Keratinocyte (primary cell): Measurements from ENCODE around the gene NRG3. TPM values are rescaled to one million over a fixed set of nuclear protein-coding genes. Genes with fewer than 3 reads are reported as not detected.

Experiments used
- DNase-seq: peaks from one replicate; pipeline ENCODE4 v3.0.0-alpha.2; 2011; ENCODE audit warnings: low read depth, missing footprints, low spot score
- FAIRE-seq: peaks from 2 replicates; lab custom pipeline; 2011; peaks lifted over from hg19 to GRCh38; lab: Jason Lieb, UNC
- H2AFZ ChIP-seq: 2 replicates; pipeline ENCODE4 v1.6.0; 2012; ENCODE audit warnings: low read length, control low read depth, inconsistent platforms; ENCODE audit not compliant: control insufficient read depth
- H3K27ac ChIP-seq: 2 replicates; pipeline ENCODE4 v1.5.1; 2011; ENCODE audit warnings: low read length; ENCODE audit not compliant: control insufficient read depth, insufficient read depth
- H3K27me3 ChIP-seq: 3 replicates; pipeline ENCODE4 v1.6.0; 2011; ENCODE audit warnings: low read length; ENCODE audit not compliant: control insufficient read depth, insufficient read depth; ENCODE audit errors: extremely low read depth
- H3K36me3 ChIP-seq, 2 experiments: 2 replicates in 1 of 2; 3 replicates in 1 of 2; pipeline ENCODE4 v1.5.1; 2011; ENCODE audit warnings: low read length in 2 of 2, mild to moderate bottlenecking in 1 of 2; ENCODE audit not compliant: control insufficient read depth in 2 of 2, insufficient read depth in 2 of 2; ENCODE audit errors: extremely low read depth in 1 of 2
- H3K4me1 ChIP-seq: 3 replicates; pipeline ENCODE4 v1.5.1; 2011; ENCODE audit warnings: low read length; ENCODE audit not compliant: control insufficient read depth, insufficient read depth; ENCODE audit errors: extremely low read depth
- H3K4me2 ChIP-seq: 3 replicates; pipeline ENCODE4 v1.6.0; 2011; ENCODE audit warnings: low read depth, low read length; ENCODE audit not compliant: control insufficient read depth, insufficient read depth; ENCODE audit errors: extremely low read depth
- H3K4me3 ChIP-seq, 3 experiments: fragments of 200-600 bp in 1 of 3; sonication (generic) in 1 of 3; 2 replicates in 2 of 3; 3 replicates in 1 of 3; pipeline ENCODE4 v1.5.1; 2011 to 2016; ENCODE audit warnings: low read length in 3 of 3, mild to moderate bottlenecking in 3 of 3, control low read depth in 2 of 3, inconsistent platforms in 1 of 3, low read depth in 1 of 3, mixed read lengths in 1 of 3, mixed run types in 1 of 3, moderate library complexity in 1 of 3; ENCODE audit not compliant: control insufficient read depth in 2 of 3, insufficient read depth in 2 of 3; ENCODE audit errors: extremely low read depth in 1 of 3
- H3K79me2 ChIP-seq: 2 replicates; pipeline ENCODE4 v1.6.0; 2012; ENCODE audit warnings: low read length; ENCODE audit not compliant: control insufficient read depth, insufficient read depth
- H3K9ac ChIP-seq: 3 replicates; pipeline ENCODE4 v1.6.0; 2011; ENCODE audit warnings: low read length; ENCODE audit not compliant: control insufficient read depth, insufficient read depth; ENCODE audit errors: extremely low read depth
- H3K9me1 ChIP-seq: 3 replicates; pipeline ENCODE4 v1.6.0; 2011; ENCODE audit warnings: low read length; ENCODE audit not compliant: control insufficient read depth, insufficient read depth; ENCODE audit errors: extremely low read depth
- H3K9me3 ChIP-seq: 2 replicates; pipeline ENCODE4 v1.5.1; 2012; ENCODE audit warnings: low read depth, low read length; ENCODE audit not compliant: control insufficient read depth
- H4K20me1 ChIP-seq: 3 replicates; pipeline ENCODE4 v1.6.0; 2011; ENCODE audit warnings: low read length; ENCODE audit not compliant: control insufficient read depth, insufficient read depth; ENCODE audit errors: extremely low read depth
- EZH2 ChIP-seq: IDR thresholded peaks from one replicate; pipeline ENCODE4 v1.6.1; 2012; ENCODE audit warnings: inconsistent platforms, mild to moderate bottlenecking, low read length, moderate library complexity
- dilution Hi-C: fragments of 300-500 bp; cut with MboI; formaldehyde crosslinking; loops from one replicate; pipeline ENCODE4 v1.7.0; 2020; ENCODE audit warnings: low sequenced_read_pairs; ENCODE audit not compliant: extremely low pct_ligation_motif_present
- polyA plus RNA-seq, 5 experiments: library from polyadenylated mRNA; depleted of rRNA in 3 of 5; stranded (reverse) in 3 of 5; stranded (forward) in 1 of 5; unstranded in 1 of 5; fragments of >200 nt; gene quantifications; 1 replicate in 1 of 5; 2 replicates in 3 of 5; 3 replicates in 1 of 5; pipeline versions ENCODE4 v1.2.1 to v1.2.3, GENCODE V29; 2011 to 2012; ENCODE audit warnings: missing spikeins in 2 of 5, low read depth in 1 of 5, low replicate concordance in 1 of 5
- TF ChIP-seq, protein P1 (sequence below), 3 experiments: IDR thresholded peaks in 1 of 3; conservative IDR thresholded peaks in 1 of 3; optimal IDR thresholded peaks in 1 of 3; 2 replicates in 2 of 3; 3 replicates in 1 of 3; pipeline versions ENCODE3 to v1.5.1; 2011; ENCODE audit warnings: low read length in 3 of 3, mild to moderate bottlenecking in 3 of 3, moderate library complexity in 2 of 3, control low read depth in 1 of 3, inconsistent platforms in 1 of 3; ENCODE audit not compliant: insufficient read depth in 2 of 3; ENCODE audit errors: extremely low read depth in 1 of 3

The NRG3 gene
- polyA plus RNA-seq, 1 donor (not counting 4 experiments of a cell fraction or from before 2014, with no cell fraction given): not detected

DNA sequence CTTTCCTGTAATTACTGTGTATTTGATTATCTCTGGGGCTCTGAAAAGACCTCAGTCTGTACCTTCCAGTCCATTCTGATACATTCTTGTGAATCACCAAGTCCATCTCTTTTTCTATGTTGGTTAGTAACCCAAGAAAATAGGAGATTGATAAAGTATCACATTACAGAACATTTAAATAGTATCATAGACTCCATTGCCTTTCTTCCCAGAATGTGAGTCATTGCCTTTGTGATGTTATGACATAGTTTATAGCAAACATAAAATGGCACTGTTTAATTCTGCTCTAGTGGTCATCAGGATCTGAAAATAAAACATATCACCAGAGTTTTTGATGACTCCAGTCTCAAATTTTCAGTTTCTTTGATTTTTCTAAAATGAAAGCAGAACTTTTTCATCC lies 78.4 kb downstream of the NRG3 start:
- H3K9me3 ChIP-seq: no peaks in the 10 kb centered on the region
- no peaks in the 10 kb centered on the region for H3K27me3 ChIP-seq
- no peak overlapping the region for H3K4me2 ChIP-seq
- H3K9ac ChIP-seq: no peak overlapping the region
- FAIRE-seq (no peak), DNase-seq (no peak)
- no peak overlapping the region for H3K4me3 ChIP-seq
- no peaks in the 10 kb centered on the region for H3K79me2 ChIP-seq
- H3K9me1 ChIP-seq: no peaks in the 10 kb centered on the region
- no peaks in the 10 kb centered on the region for H3K4me1 ChIP-seq
- no peaks in the 10 kb centered on the region for H4K20me1 ChIP-seq
- no peak for TF ChIP-seq EZH2
- TF ChIP-seq, protein P1, sequence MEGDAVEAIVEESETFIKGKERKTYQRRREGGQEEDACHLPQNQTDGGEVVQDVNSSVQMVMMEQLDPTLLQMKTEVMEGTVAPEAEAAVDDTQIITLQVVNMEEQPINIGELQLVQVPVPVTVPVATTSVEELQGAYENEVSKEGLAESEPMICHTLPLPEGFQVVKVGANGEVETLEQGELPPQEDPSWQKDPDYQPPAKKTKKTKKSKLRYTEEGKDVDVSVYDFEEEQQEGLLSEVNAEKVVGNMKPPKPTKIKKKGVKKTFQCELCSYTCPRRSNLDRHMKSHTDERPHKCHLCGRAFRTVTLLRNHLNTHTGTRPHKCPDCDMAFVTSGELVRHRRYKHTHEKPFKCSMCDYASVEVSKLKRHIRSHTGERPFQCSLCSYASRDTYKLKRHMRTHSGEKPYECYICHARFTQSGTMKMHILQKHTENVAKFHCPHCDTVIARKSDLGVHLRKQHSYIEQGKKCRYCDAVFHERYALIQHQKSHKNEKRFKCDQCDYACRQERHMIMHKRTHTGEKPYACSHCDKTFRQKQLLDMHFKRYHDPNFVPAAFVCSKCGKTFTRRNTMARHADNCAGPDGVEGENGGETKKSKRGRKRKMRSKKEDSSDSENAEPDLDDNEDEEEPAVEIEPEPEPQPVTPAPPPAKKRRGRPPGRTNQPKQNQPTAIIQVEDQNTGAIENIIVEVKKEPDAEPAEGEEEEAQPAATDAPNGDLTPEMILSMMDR (optimal IDR thresholded peaks at IDR 0.05 in 1 of 3, IDR thresholded peaks at IDR 0.05 in 1 of 3, conservative IDR thresholded peaks at IDR 0.05 in 1 of 3; ENCODE audit: extremely low read depth in 1 of 3, insufficient read depth in 2 of 3, low read length in 3 of 3): no peak
- no peak overlapping the region for H2AFZ ChIP-seq
- dilution Hi-C loops: no loop called here
- H3K27ac ChIP-seq: no peak overlapping the region
- no peaks in the 10 kb centered on the region for H3K36me3 ChIP-seq

GRCh38 chr10:81957976-81958375 lies 83.0 kb downstream of the NRG3 start:
- no peaks in the 10 kb centered on the region for H3K9me1 ChIP-seq
- no peak overlapping the region for H3K4me2 ChIP-seq
- DNase-seq (no peak), FAIRE-seq (no peak)
- no peaks in the 10 kb centered on the region for H3K27me3 ChIP-seq
- dilution Hi-C loops: no loop called here
- H3K27ac ChIP-seq: no peak overlapping the region
- no peaks in the 10 kb centered on the region for H3K36me3 ChIP-seq
- peaks cover 2% of the 10 kb centered on the region for H3K9me3 ChIP-seq
- H4K20me1 ChIP-seq: no peaks in the 10 kb centered on the region
- H3K9ac ChIP-seq: no peak overlapping the region
- no peaks in the 10 kb centered on the region for H3K79me2 ChIP-seq
- no peak overlapping the region for H3K4me3 ChIP-seq
- H3K4me1 ChIP-seq: no peaks in the 10 kb centered on the region
- H2AFZ ChIP-seq: no peak overlapping the region
- TF ChIP-seq, protein P1 (optimal IDR thresholded peaks at IDR 0.05 in 1 of 3, IDR thresholded peaks at IDR 0.05 in 1 of 3, conservative IDR thresholded peaks at IDR 0.05 in 1 of 3; ENCODE audit: extremely low read depth in 1 of 3, insufficient read depth in 2 of 3, low read length in 3 of 3): no peak
- no peak for TF ChIP-seq EZH2
